Kidney epithelial cell (primary cell): ENCODE data around the gene RFPL2. TPM values are rescaled to one million over a fixed set of nuclear protein-coding genes. Genes with fewer than 3 reads are reported as not detected.

Experiments used
- DNase-seq: peaks from one replicate; pipeline ENCODE4 v3.0.0-alpha.2; 2010; ENCODE audit warnings: low read depth
- H3K27me3 ChIP-seq: 2 replicates; pipeline ENCODE4 v1.6.0; 2011; ENCODE audit warnings: low read length; ENCODE audit not compliant: control insufficient read depth, insufficient read depth
- H3K36me3 ChIP-seq: 2 replicates; pipeline ENCODE4 v1.5.1; 2011; ENCODE audit warnings: low read length; ENCODE audit not compliant: control insufficient read depth, insufficient read depth
- H3K4me3 ChIP-seq: 2 replicates; pipeline ENCODE4 v1.5.1; 2011; ENCODE audit warnings: low read depth, mild to moderate bottlenecking, control low read depth, low read length
- total RNA-seq: library from RNA; depleted of rRNA; stranded (reverse); fragments of >200 nt; gene quantifications from 2 replicates; pipeline ENCODE4 v1.2.3, GENCODE V29; 2015
- TF ChIP-seq, protein P1 (sequence below): IDR thresholded peaks from 2 replicates; pipeline ENCODE4 v1.5.1; 2011; ENCODE audit warnings: mild to moderate bottlenecking, moderate library complexity, low read length, control low read depth, inconsistent platforms; ENCODE audit not compliant: insufficient read depth, poor library complexity, severe bottlenecking

Gene RFPL2
- total RNA-seq, 1 donor from 2014 or later = not detected

- H3K36me3 ChIP-seq = no peaks in the 10 kb centered on the region
- DNase-seq = no peak
- TF ChIP-seq, protein P1, sequence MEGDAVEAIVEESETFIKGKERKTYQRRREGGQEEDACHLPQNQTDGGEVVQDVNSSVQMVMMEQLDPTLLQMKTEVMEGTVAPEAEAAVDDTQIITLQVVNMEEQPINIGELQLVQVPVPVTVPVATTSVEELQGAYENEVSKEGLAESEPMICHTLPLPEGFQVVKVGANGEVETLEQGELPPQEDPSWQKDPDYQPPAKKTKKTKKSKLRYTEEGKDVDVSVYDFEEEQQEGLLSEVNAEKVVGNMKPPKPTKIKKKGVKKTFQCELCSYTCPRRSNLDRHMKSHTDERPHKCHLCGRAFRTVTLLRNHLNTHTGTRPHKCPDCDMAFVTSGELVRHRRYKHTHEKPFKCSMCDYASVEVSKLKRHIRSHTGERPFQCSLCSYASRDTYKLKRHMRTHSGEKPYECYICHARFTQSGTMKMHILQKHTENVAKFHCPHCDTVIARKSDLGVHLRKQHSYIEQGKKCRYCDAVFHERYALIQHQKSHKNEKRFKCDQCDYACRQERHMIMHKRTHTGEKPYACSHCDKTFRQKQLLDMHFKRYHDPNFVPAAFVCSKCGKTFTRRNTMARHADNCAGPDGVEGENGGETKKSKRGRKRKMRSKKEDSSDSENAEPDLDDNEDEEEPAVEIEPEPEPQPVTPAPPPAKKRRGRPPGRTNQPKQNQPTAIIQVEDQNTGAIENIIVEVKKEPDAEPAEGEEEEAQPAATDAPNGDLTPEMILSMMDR = no peak
- H3K27me3 ChIP-seq = peaks cover 2% of the 10 kb centered on the region
- no peak overlapping the region for H3K4me3 ChIP-seq
These were observed 6.1 kb upstream of the RFPL2 start for GRCh38 chr22:32211011-32211410.

- TF ChIP-seq, protein P1 = no peak
- H3K36me3 ChIP-seq = no peaks in the 10 kb centered on the region
- no peak overlapping the region for H3K4me3 ChIP-seq
- no peak for DNase-seq
- H3K27me3 ChIP-seq = peaks cover 12% of the 10 kb centered on the region
These were observed 3.8 kb upstream of the RFPL2 start for GRCh38 chr22:32208681-32209080.

- TF ChIP-seq, protein P1 = no peak
- no peaks in the 10 kb centered on the region for H3K36me3 ChIP-seq
- no peak for DNase-seq
- peaks cover 18% of the 10 kb centered on the region for H3K27me3 ChIP-seq
- H3K4me3 ChIP-seq = no peak overlapping the region
These were observed 3.2 kb upstream of the RFPL2 start for GRCh38 chr22:32207971-32208480.

- Histone ChIP-seq H3K36me3 (no peaks in the 10 kb centered on the region), H3K27me3 (peaks cover 27% of the 10 kb centered on the region), H3K4me3 (no peak overlapping the region)
- TF ChIP-seq, protein P1 = peak; percentile 59
- DNase-seq = no peak
These were observed 2.2 kb upstream of the RFPL2 start for GRCh38 chr22:32206774-32207758.

DNA sequence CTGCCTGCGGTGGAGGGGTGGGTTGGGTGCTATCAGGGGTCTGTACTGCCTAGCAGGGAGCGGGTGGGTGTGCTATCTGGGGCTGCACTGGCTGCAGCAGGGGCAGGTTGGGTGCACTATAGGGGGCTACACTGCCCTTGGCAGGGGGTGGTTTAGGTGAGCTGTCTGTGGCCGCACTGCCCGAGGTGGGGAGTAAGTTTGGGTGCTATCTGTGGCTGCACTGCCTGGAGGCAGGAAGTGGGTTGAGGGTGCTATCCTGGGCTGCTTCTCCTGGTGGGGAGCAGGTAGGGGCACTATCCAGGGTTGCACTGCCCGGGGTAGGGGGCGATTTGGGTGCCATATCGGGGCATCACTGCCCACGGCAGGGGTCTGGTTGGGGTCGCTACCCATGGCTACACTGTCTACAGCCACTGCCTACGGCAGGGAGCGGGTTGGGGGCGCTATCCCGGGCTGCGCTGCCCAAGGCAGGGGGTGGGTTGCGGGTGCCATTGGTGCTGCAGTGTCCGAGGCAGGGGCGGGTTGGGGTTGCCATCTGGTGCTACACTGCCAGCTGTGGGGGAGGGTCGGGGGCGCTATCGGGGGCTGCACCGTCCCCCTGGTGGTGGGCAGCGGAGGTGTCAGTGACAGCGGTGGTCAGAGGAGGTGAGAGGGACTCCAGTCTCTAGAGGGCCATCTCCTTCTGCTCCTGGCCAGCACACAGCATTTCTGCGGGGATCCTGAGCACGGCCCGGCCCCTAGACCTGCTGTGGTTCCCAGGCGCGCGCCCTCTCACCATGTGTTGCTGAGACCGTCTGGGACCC is 1.3 kb upstream of the RFPL2 start:
- DNase-seq = no peak
- TF ChIP-seq, protein P1 = no peak
- peaks cover 27% of the 10 kb centered on the region for H3K27me3 ChIP-seq
- H3K36me3 ChIP-seq = no peaks in the 10 kb centered on the region
- no peak overlapping the region for H3K4me3 ChIP-seq
